CD14-positive monocyte (primary cell): ENCODE data around the gene TMEM94. TPM values are rescaled to one million over a fixed set of nuclear protein-coding genes. Genes with fewer than 3 reads are reported as not detected.
A peak's percentile ranks its signal among the peaks of the same experiment; 100 is the strongest.

ENCODE experiments used
- DNase-seq, 3 donors: peaks; one replicate each; pipeline ENCODE4 v3.0.0-alpha.2; 2011 to 2022
- H2AFZ ChIP-seq: 2 replicates; pipeline ENCODE4 v1.6.0; 2012; ENCODE audit warnings: mild to moderate bottlenecking, low read depth, low read length, inconsistent platforms; ENCODE audit not compliant: insufficient read depth, poor library complexity, severe bottlenecking
- H3K27ac ChIP-seq, 2 donors: 1 replicate in 1 of 2; 2 replicates in 1 of 2; pipeline ENCODE4 v1.5.1; 2012 to 2013; ENCODE audit warnings: low read length in 2 of 2, control low read depth in 1 of 2, inconsistent platforms in 1 of 2, low read depth in 1 of 2, mild to moderate bottlenecking in 1 of 2
- H3K27me3 ChIP-seq, 2 donors: one replicate each; pipeline versions ENCODE4 v1.6.0 to v1.6.1; 2011 to 2013; ENCODE audit warnings: low read length in 2 of 2; ENCODE audit not compliant: control insufficient read depth in 2 of 2, insufficient read depth in 2 of 2
- H3K36me3 ChIP-seq, 2 donors: replicated peaks in 1 of 2; 1 replicate in 1 of 2; 2 replicates in 1 of 2; pipeline versions ENCODE4 v1.5.1 to v1.6.1; 2012 to 2013; ENCODE audit warnings: low read length in 2 of 2, control low read depth in 1 of 2, inconsistent platforms in 1 of 2, mild to moderate bottlenecking in 1 of 2; ENCODE audit not compliant: insufficient read depth in 2 of 2, control insufficient read depth in 1 of 2
- H3K4me1 ChIP-seq, 2 donors: 1 replicate in 1 of 2; 2 replicates in 1 of 2; pipeline versions ENCODE4 v1.5.1 to v1.6.1; 2012 to 2013; ENCODE audit warnings: low read length in 2 of 2, control low read depth in 1 of 2, inconsistent platforms in 1 of 2, mild to moderate bottlenecking in 1 of 2, moderate library complexity in 1 of 2; ENCODE audit not compliant: insufficient read depth in 2 of 2, control insufficient read depth in 1 of 2
- H3K4me2 ChIP-seq: replicated peaks from 2 replicates; pipeline ENCODE3; 2012; ENCODE audit warnings: low read length, moderate library complexity, mild to moderate bottlenecking; ENCODE audit not compliant: poor library complexity, severe bottlenecking; ENCODE audit errors: extremely low read depth
- H3K4me3 ChIP-seq, 3 experiments: fragments of 200-600 bp in 1 of 3; sonication (generic) in 1 of 3; replicated peaks in 1 of 3; 1 replicate in 2 of 3; 2 replicates in 1 of 3; pipeline ENCODE4 v1.5.1; 2011 to 2013; ENCODE audit warnings: low read length in 3 of 3, mild to moderate bottlenecking in 3 of 3, control low read depth in 2 of 3, low read depth in 2 of 3, inconsistent platforms in 1 of 3, moderate library complexity in 1 of 3
- H3K79me2 ChIP-seq: 2 replicates; pipeline ENCODE4 v1.6.0; 2012; ENCODE audit warnings: mild to moderate bottlenecking, control low read depth, inconsistent platforms, low read length, moderate library complexity; ENCODE audit not compliant: insufficient read depth
- H3K9ac ChIP-seq: 2 replicates; pipeline ENCODE4 v1.6.0; 2017; ENCODE audit warnings: low read length, mild to moderate bottlenecking; ENCODE audit not compliant: insufficient read depth, poor library complexity, severe bottlenecking
- H3K9me3 ChIP-seq, 2 donors: replicated peaks in 1 of 2; 1 replicate in 1 of 2; 2 replicates in 1 of 2; pipeline versions ENCODE4 v1.5.1 to v1.6.1; 2012 to 2013; ENCODE audit warnings: low read length in 2 of 2, control low read depth in 1 of 2; ENCODE audit not compliant: control insufficient read depth in 1 of 2, insufficient read depth in 1 of 2
- H4K20me1 ChIP-seq: 2 replicates; pipeline ENCODE4 v1.6.0; 2012; ENCODE audit warnings: mild to moderate bottlenecking, low read length, control low read depth, moderate library complexity; ENCODE audit not compliant: insufficient read depth
- H3K27ac Mint-ChIP-seq, 7 donors: one replicate each; pipeline ENCODE4 v1.8.0; 2020; ENCODE audit warnings: mild to moderate bottlenecking in 7 of 7, mixed read lengths in 7 of 7, moderate library complexity in 6 of 7, inconsistent platforms in 2 of 7
- H3K27me3 Mint-ChIP-seq, 3 donors: one replicate each; pipeline ENCODE4 v1.8.0; 2021 to 2022; ENCODE audit warnings: low read depth in 3 of 3, mild to moderate bottlenecking in 3 of 3, mixed read lengths in 3 of 3, moderate library complexity in 3 of 3, inconsistent platforms in 1 of 3
- H3K36me3 Mint-ChIP-seq, 2 donors: one replicate each; pipeline ENCODE4 v1.8.0; 2020; ENCODE audit warnings: mixed read lengths in 2 of 2, inconsistent platforms in 1 of 2, mild to moderate bottlenecking in 1 of 2
- H3K4me1 Mint-ChIP-seq: one replicate; pipeline ENCODE4 v1.8.0; 2020; ENCODE audit warnings: mild to moderate bottlenecking, mixed read lengths
- H3K4me3 Mint-ChIP-seq, 2 donors: one replicate each; pipeline ENCODE4 v1.8.0; 2020; ENCODE audit warnings: mild to moderate bottlenecking in 2 of 2, mixed read lengths in 2 of 2, moderate library complexity in 1 of 2
- H3K9me3 Mint-ChIP-seq, 7 donors: one replicate each; pipeline ENCODE4 v1.8.0; 2020 to 2022; ENCODE audit warnings: mixed read lengths in 7 of 7, mild to moderate bottlenecking in 6 of 7, moderate library complexity in 6 of 7, inconsistent platforms in 2 of 7
- WGBS: methylation state at CpG from one replicate; pipeline ENCODE4 v1.1.5; 2013; ENCODE audit warnings: missing lambda C conversion rate; ENCODE audit not compliant: insufficient coverage; 5-methylcytosine and 5-hydroxymethylcytosine counted together
- intact Hi-C, 2 donors: fragments of 100-400 bp; cut with micrococcal nuclease; formaldehyde crosslinking; loops; one replicate each; pipeline versions ENCODE4 v1.15.0 to v1.15.1; 2023
- polyA plus RNA-seq, 3 donors: library from polyadenylated mRNA; depleted of rRNA in 1 of 3; unstranded in 2 of 3; stranded (reverse) in 1 of 3; fragments of 300-500 nt in 2 of 3; fragments of >200 nt in 1 of 3; fragmentation: Illumina TruSeq in 2 of 3; gene quantifications; 1 replicate in 2 of 3; 2 replicates in 1 of 3; pipeline ENCODE4 v1.2.3, GENCODE V29; 2012 to 2021
- TF ChIP-seq, protein P1 (sequence below): fragments of 200-600 bp; IDR thresholded peaks from one replicate; pipeline ENCODE4 v1.8.0; 2022; ENCODE audit warnings: antibody characterized with exemption, mild to moderate bottlenecking

TMEM94 gene
- polyA plus RNA-seq, 3 donors: 7.2 to 129 (median 8.4) TPM

DNA sequence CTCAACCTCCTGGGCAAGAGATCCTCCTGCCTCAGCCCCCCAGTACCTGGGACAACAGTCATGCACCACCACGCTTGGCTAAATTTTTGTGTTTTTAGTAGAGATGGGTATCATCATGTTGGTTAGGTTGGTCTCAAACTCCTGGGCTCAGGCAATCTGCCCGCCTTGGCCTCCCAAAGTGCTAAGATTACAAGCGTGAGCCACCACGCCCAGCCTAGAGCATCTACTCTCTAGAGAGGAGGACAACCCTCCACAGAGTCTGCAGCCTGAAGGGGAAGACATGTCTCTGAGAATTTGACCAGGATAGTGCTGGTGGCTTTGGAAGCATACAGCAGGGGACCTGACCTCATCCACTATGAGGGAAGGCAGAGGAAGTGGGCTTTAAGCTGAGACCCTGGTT lies 46.3 kb upstream of the TMEM94 start:
- Mint-ChIP-seq H3K27me3 (no peaks in the 10 kb centered on the region), H3K36me3 (no peaks in the 10 kb centered on the region), H3K9me3 (peaks cover 0 to 3% (median 0%) of the 10 kb centered on the region in 7 donors), H3K4me3 (no peak overlapping the region), H3K4me1 (peaks cover 33% of the 10 kb centered on the region), H3K27ac (no peak overlapping the region)
- DNase-seq: no peak
- no peak overlapping the region for H3K4me2 ChIP-seq
- TF ChIP-seq, protein P1, sequence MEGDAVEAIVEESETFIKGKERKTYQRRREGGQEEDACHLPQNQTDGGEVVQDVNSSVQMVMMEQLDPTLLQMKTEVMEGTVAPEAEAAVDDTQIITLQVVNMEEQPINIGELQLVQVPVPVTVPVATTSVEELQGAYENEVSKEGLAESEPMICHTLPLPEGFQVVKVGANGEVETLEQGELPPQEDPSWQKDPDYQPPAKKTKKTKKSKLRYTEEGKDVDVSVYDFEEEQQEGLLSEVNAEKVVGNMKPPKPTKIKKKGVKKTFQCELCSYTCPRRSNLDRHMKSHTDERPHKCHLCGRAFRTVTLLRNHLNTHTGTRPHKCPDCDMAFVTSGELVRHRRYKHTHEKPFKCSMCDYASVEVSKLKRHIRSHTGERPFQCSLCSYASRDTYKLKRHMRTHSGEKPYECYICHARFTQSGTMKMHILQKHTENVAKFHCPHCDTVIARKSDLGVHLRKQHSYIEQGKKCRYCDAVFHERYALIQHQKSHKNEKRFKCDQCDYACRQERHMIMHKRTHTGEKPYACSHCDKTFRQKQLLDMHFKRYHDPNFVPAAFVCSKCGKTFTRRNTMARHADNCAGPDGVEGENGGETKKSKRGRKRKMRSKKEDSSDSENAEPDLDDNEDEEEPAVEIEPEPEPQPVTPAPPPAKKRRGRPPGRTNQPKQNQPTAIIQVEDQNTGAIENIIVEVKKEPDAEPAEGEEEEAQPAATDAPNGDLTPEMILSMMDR: no peak
- H3K27ac ChIP-seq: no peak overlapping the region
- peaks cover 31% of the 10 kb centered on the region for H3K79me2 ChIP-seq
- H3K36me3 ChIP-seq: no peaks in the 10 kb centered on the region
- WGBS: no CpG with 5 or more reads among the region's 4 CpGs
- H3K9ac ChIP-seq: no peak overlapping the region
- H3K27me3 ChIP-seq: no peaks in the 10 kb centered on the region
- H4K20me1 ChIP-seq: peaks cover 11% of the 10 kb centered on the region
- no peaks in the 10 kb centered on the region for H3K9me3 ChIP-seq
- H2AFZ ChIP-seq: no peak overlapping the region
- H3K4me3 ChIP-seq: no peak overlapping the region
- intact Hi-C loops: no loop called here
- peaks cover 14 to 22% of the 10 kb centered on the region in 2 donors for H3K4me1 ChIP-seq

DNA sequence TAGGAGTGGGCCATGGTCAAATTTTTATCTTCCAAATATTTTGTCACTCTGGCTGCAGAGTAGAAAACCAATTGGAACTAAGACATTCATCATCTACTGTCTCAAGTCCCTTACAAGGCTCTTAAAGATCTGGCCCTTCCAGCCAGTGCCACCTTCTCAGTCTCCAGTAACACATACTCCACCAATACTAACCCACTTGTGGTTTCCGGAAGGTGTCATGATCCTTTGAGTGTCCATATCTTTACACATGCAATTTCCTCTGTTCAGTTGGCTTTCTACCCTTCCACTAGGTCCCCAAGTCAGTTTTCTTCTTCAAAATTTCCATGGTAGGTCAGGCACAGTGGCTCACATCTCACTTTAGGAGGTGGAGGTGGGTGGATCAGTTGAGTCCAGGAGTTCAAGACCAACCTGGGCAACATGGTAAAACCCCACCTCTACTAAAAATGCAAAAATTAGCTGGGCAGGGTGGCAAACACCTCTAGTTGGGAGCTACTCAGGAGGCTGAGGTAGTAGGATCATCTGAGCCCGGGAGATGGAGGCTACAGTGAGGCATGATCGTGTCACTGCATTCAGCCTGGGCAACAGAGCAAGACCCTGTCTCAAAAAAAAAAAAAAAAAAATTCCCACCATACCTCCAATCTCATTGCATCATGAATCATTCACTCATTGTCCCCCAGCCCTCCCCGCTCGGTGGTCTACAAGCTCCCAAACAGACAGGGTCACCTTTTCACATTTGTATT lies 44.9 kb upstream of the TMEM94 start:
- peak overlapping the region in 2 of 7 donors; percentile 25 to 73 for H3K27ac Mint-ChIP-seq
- peaks cover 3% of the 10 kb centered on the region for H4K20me1 ChIP-seq
- no peak overlapping the region for H2AFZ ChIP-seq
- H3K9ac ChIP-seq: no peak overlapping the region
- H3K27me3 ChIP-seq: no peaks in the 10 kb centered on the region
- no peak overlapping the region for H3K4me3 ChIP-seq
- H3K9me3 ChIP-seq: no peaks in the 10 kb centered on the region
- WGBS: 63% methylated on average over 2 of the region's 5 CpGs
- no peak overlapping the region for H3K4me2 ChIP-seq
- peaks cover 13 to 19% of the 10 kb centered on the region in 2 donors for H3K4me1 ChIP-seq
- no peak for DNase-seq
- TF ChIP-seq, protein P1: no peak
- no peak overlapping the region for H3K27ac ChIP-seq
- peak overlapping the region in 1 of 2 donors; percentile 35 for H3K4me3 Mint-ChIP-seq
- peaks cover 18% of the 10 kb centered on the region for H3K79me2 ChIP-seq
- H3K36me3 Mint-ChIP-seq: no peaks in the 10 kb centered on the region
- H3K9me3 Mint-ChIP-seq: peaks cover 0 to 3% (median 0%) of the 10 kb centered on the region in 7 donors
- no peaks in the 10 kb centered on the region for H3K27me3 Mint-ChIP-seq
- intact Hi-C loops: loop anchor here in 1 of 2 donors (2.0 kb wide), 2 partner anchors 89 to 123 kb away; partner anchors contain the start of gene SLC25A19
- no peaks in the 10 kb centered on the region for H3K36me3 ChIP-seq
- H3K4me1 Mint-ChIP-seq: peaks cover 34% of the 10 kb centered on the region
